ENCODE measurements around the gene BEST4.

DNA sequence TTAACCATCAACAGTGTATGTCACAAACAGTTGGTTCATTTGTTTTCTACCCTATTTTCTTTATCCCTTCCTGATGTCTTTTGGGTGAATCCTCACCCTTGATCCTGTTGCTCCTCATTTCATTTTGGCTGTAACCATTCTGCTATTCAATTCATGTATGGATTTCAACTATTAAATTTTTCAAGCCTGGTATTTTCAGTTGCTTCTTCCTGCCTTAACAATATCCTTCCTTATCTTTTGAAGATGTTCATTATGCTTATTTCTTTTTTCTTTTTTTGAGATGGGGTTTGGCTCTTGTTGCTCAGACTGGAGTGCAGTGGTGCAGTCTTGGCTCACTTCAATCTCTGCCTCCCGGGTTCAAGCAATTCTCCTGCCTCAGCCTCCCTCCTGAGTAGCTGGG lies 54.2 kb downstream of the BEST4 start:
- TF ChIP-seq, protein P1, sequence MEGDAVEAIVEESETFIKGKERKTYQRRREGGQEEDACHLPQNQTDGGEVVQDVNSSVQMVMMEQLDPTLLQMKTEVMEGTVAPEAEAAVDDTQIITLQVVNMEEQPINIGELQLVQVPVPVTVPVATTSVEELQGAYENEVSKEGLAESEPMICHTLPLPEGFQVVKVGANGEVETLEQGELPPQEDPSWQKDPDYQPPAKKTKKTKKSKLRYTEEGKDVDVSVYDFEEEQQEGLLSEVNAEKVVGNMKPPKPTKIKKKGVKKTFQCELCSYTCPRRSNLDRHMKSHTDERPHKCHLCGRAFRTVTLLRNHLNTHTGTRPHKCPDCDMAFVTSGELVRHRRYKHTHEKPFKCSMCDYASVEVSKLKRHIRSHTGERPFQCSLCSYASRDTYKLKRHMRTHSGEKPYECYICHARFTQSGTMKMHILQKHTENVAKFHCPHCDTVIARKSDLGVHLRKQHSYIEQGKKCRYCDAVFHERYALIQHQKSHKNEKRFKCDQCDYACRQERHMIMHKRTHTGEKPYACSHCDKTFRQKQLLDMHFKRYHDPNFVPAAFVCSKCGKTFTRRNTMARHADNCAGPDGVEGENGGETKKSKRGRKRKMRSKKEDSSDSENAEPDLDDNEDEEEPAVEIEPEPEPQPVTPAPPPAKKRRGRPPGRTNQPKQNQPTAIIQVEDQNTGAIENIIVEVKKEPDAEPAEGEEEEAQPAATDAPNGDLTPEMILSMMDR (IDR thresholded peaks at IDR 0.05) = no peak
- no peak for TF ChIP-seq EP300 (IDR thresholded peaks at IDR 0.05)
